Heart left ventricle (tissue), 13 donors: ENCODE results near the gene DAPK3.

Experiments
- CTCF ChIP-seq, 12 donors: fragments of 200-600 bp; sonication (generic) in 4 of 12; IDR thresholded peaks; one replicate each; pipeline versions ENCODE4 v1.5.0 to v1.8.0; 2018 to 2022; ENCODE audit warnings: antibody characterized with exemption in 12 of 12, mild to moderate bottlenecking in 5 of 12
- POLR2A ChIP-seq, 2 donors: fragments of 450-650 bp; IDR thresholded peaks; one replicate each; pipeline ENCODE4 v1.6.1; 2017; ENCODE audit warnings: antibody characterized with exemption in 2 of 2, mild to moderate bottlenecking in 2 of 2, moderate library complexity in 2 of 2
- donor health status: ischemic (EF 13 %, LVEDD 7.1; RV severe dilation, severe dysfunction).
- donor health status: DM: no; HTN: yes; CAD: no.
- donor health status: DM: no; HTN: no; CAD: no.
- donor health status: ischemic (EF 25% LVEDD 6.9; RV normal size, moderate dysfunction).
- donor health status: ischemic (EF 25% LVEDD 5.7; RV mildly dilated, moderate dysfunction).
- donor health status: ischemic (EF 35%, LVEDD 5.7; RV mildly dilated, moderate dysfunction).
- donor health status: nonischemic (EF 11% LVEDD 7.7; RV severe dilation, severe dysfunction).
- donor health status: DM: yes; HTN: yes; CAD: no.
- donor health status: PGD.
- donor health status: ischemic (EF 29% LVEDD 5.4; RV normal size, mild dysfunction).
- donor health status: nonischemic (EF 23%, LVEDD 6.1; RV moderate dilation, normal function).

- no peak for TF ChIP-seq CTCF (IDR thresholded peaks at IDR 0.05)
- TF ChIP-seq POLR2A (IDR thresholded peaks at IDR 0.05) = no peak
These were observed 8.4 kb upstream of the DAPK3 start for GRCh38 chr19:3979289-3979673.
